Measurements from ENCODE around the gene CNGB1.
"Not testable (repeated sequence)": the region's sequence is repeated elsewhere in the genome, so short reads cannot be mapped to it uniquely, and the experiment has no call there.

CNGB1 gene

GRCh38 chr16:57950382-57950781 lies 20.5 kb downstream of the CNGB1 start:
- DNase-seq, result no peak

GRCh38 chr16:57949595-57950238 lies 21.2 kb downstream of the CNGB1 start:
- no peak for DNase-seq

GRCh38 chr16:57949013-57949412 lies 21.9 kb downstream of the CNGB1 start:
- no peak for DNase-seq

- DNase-seq, result no peak
These were observed 22.9 kb downstream of the CNGB1 start for GRCh38 chr16:57948027-57948426.

- no peak for DNase-seq
These were observed 23.7 kb downstream of the CNGB1 start for GRCh38 chr16:57947261-57947660.

- no peak for DNase-seq
These were observed 24.6 kb downstream of the CNGB1 start for GRCh38 chr16:57946181-57946801.

GRCh38 chr16:57945740-57946138 lies 25.2 kb downstream of the CNGB1 start:
- DNase-seq, result no peak

- no peak for DNase-seq
These were observed 25.8 kb downstream of the CNGB1 start for GRCh38 chr16:57944970-57945739.

GRCh38 chr16:57943381-57943780 lies 27.5 kb downstream of the CNGB1 start:
- not testable (repeated sequence) for DNase-seq

GRCh38 chr16:57941901-57942300 lies 29.0 kb downstream of the CNGB1 start:
- not testable (repeated sequence) for DNase-seq

- no peak for DNase-seq
These were observed 29.8 kb downstream of the CNGB1 start for GRCh38 chr16:57941016-57941664.

- DNase-seq, result no peak
These were observed 30.5 kb downstream of the CNGB1 start for GRCh38 chr16:57940382-57940966.

GRCh38 chr16:57939872-57940224 lies 31.1 kb downstream of the CNGB1 start:
- DNase-seq, result no peak

- DNase-seq, result no peak
These were observed 31.7 kb downstream of the CNGB1 start for GRCh38 chr16:57938936-57939871.

- no peak for DNase-seq
These were observed 32.4 kb downstream of the CNGB1 start for GRCh38 chr16:57938484-57938883.

GRCh38 chr16:57937861-57938260 lies 33.1 kb downstream of the CNGB1 start:
- DNase-seq, result no peak

- DNase-seq, result no peak
These were observed 35.0 kb downstream of the CNGB1 start for GRCh38 chr16:57935904-57936303.

GRCh38 chr16:57930533-57930932 lies 40.4 kb downstream of the CNGB1 start:
- no peak for DNase-seq

- DNase-seq, result no peak
These were observed 41.7 kb downstream of the CNGB1 start for GRCh38 chr16:57929250-57929649.

- DNase-seq, result no peak
These were observed 44.9 kb downstream of the CNGB1 start for GRCh38 chr16:57926041-57926440.

GRCh38 chr16:57925310-57925709 lies 45.6 kb downstream of the CNGB1 start:
- no peak for DNase-seq

GRCh38 chr16:57924514-57924913 lies 46.4 kb downstream of the CNGB1 start:
- DNase-seq, result no peak

All from activated CD4-positive, alpha-beta T cell treated with anti-CD3 and anti-CD28 coated beads for 48 hours (primary cell).